Measurements from ENCODE around the gene RMDN3.

RMDN3 gene

GRCh38 chr15:40693904-40694687 is 61.0 kb downstream of the RMDN3 start:
- DNase-seq: no peak

- no peak for DNase-seq
Measured at GRCh38 chr15:40691737-40692136, 63.3 kb downstream of the RMDN3 start.

- no peak for DNase-seq
Measured at GRCh38 chr15:40688932-40689799, 65.9 kb downstream of the RMDN3 start.
